ENCODE results near the gene DDX55. TPM values are rescaled to one million over a fixed set of nuclear protein-coding genes. Genes with fewer than 3 reads are reported as not detected.

Gene DDX55
- polyA plus RNA-seq, 1 of the 3 experiments (the other 2 are of a cell fraction), result 25.8 TPM

- Histone ChIP-seq H2AFZ (ENCODE audit: low read depth) (peak overlapping the region; percentile 81; the same call in 1 of the 2 replicates), H3K27me3 (ENCODE audit: insufficient read depth) (no peaks in the 10 kb centered on the region), H3K4me2 (peak overlapping the region; percentile 88), H3F3A (replicated peaks; ENCODE audit: insufficient read depth) (no peaks in the 10 kb centered on the region), H3K27ac (ENCODE audit: low read depth in 2 of 2, low read length in 1 of 2) (peak overlapping the region; percentile 77 to 80), H3K79me2 (ENCODE audit: insufficient read depth) (peaks cover 81% of the 10 kb centered on the region), H3K9ac (peak overlapping the region; percentile 97), H4K20me1 (ENCODE audit: insufficient read depth) (no peaks in the 10 kb centered on the region), H3K4me1 (ENCODE audit: control insufficient read depth in 1 of 2, insufficient read depth in 2 of 2, low read depth in 1 of 2, low read length in 1 of 2) (peaks cover 4 to 9% of the 10 kb centered on the region in 2 experiments; a peak in 3 of 4 replicates), H3K9me2 (no peaks in the 10 kb centered on the region), H3K4me3 (ENCODE audit: low read depth in 2 of 2, low read length in 1 of 2) (peak overlapping the region; percentile 86 to 98), H3K9me3 (no peaks in the 10 kb centered on the region), H3K36me3 (replicated peaks in 1 of 2; ENCODE audit: control insufficient read depth in 1 of 2, insufficient read depth in 2 of 2, low read length in 1 of 2) (peaks cover 18 to 24% of the 10 kb centered on the region in 2 experiments)
- ChIA-PET POLR2A (interaction anchor here (0.6 to 1.5 kb wide), 3 partner anchors 402 to 987 kb away, joined by 3 to 4 read pairs (median 4); partner anchors contain the start of gene MPHOSPH9), CTCF (interaction anchor here (0.7 to 0.9 kb wide), 3 partner anchors 13 to 157 kb away, joined by 3 read pairs; partner anchors contain the start of gene TCTN2)
- 4% methylated on average over 19 of the region's 19 CpGs for WGBS (ENCODE audit: low lambda C conversion rate)
- no peak for DNase-seq
- TF ChIP-seq PBX3 (IDR thresholded peaks at IDR 0.05) (no peak), FOXM1 (IDR thresholded peaks at IDR 0.05; ENCODE audit: low read depth) (no peak), NFIC (IDR thresholded peaks at IDR 0.05; ENCODE audit: borderline replicate concordance) (no peak), SIN3A (IDR thresholded peaks at IDR 0.05; ENCODE audit: borderline replicate concordance, low read depth, low read length) (no peak), FOXJ3 (CRISPR knock-in tag; IDR thresholded peaks at IDR 0.05) (no peak)
Observed at GRCh38 chr12:123634142-123634561, 32.3 kb downstream of the DDX55 start.

- Histone ChIP-seq H3K79me2 (ENCODE audit: insufficient read depth) (peaks cover 23% of the 10 kb centered on the region), H3K27me3 (ENCODE audit: insufficient read depth) (no peaks in the 10 kb centered on the region), H3K4me2 (no peak overlapping the region), H3K4me1 (ENCODE audit: control insufficient read depth in 1 of 2, insufficient read depth in 2 of 2, low read depth in 1 of 2, low read length in 1 of 2) (no peaks in the 10 kb centered on the region), H3K9ac (no peak overlapping the region), H2AFZ (ENCODE audit: low read depth) (no peak overlapping the region), H3K36me3 (replicated peaks in 1 of 2; ENCODE audit: control insufficient read depth in 1 of 2, insufficient read depth in 2 of 2, low read length in 1 of 2) (peaks cover 33 to 65% of the 10 kb centered on the region in 2 experiments), H3K9me3 (no peaks in the 10 kb centered on the region), H4K20me1 (ENCODE audit: insufficient read depth) (no peaks in the 10 kb centered on the region), H3F3A (replicated peaks; ENCODE audit: insufficient read depth) (peaks cover 3% of the 10 kb centered on the region), H3K9me2 (no peaks in the 10 kb centered on the region), H3K27ac (ENCODE audit: low read depth in 2 of 2, low read length in 1 of 2) (no peak overlapping the region), H3K4me3 (ENCODE audit: low read depth in 2 of 2, low read length in 1 of 2) (no peak overlapping the region)
- no peak for TF ChIP-seq GABPA (IDR thresholded peaks at IDR 0.05; ENCODE audit: low read depth)
- no peak for DNase-seq
- ChIA-PET CTCF (no interaction called here), POLR2A (no interaction called here)
- 96% methylated on average over 7 of the region's 7 CpGs for WGBS (ENCODE audit: low lambda C conversion rate)
Observed at GRCh38 chr12:123643911-123644310, 42.0 kb downstream of the DDX55 start.

- WGBS (ENCODE audit: low lambda C conversion rate), result 97% methylated on average over 3 of the region's 3 CpGs
- Histone ChIP-seq H3K79me2 (ENCODE audit: insufficient read depth) (peaks cover 16% of the 10 kb centered on the region), H3K9me3 (no peaks in the 10 kb centered on the region), H3K9ac (no peak overlapping the region), H3F3A (replicated peaks; ENCODE audit: insufficient read depth) (peaks cover under 1% of the 10 kb centered on the region), H4K20me1 (ENCODE audit: insufficient read depth) (no peaks in the 10 kb centered on the region), H3K9me2 (no peaks in the 10 kb centered on the region), H3K4me2 (no peak overlapping the region), H3K36me3 (replicated peaks in 1 of 2; ENCODE audit: control insufficient read depth in 1 of 2, insufficient read depth in 2 of 2, low read length in 1 of 2) (peaks cover 41 to 69% of the 10 kb centered on the region in 2 experiments), H3K27ac (ENCODE audit: low read depth in 2 of 2, low read length in 1 of 2) (no peak overlapping the region), H2AFZ (ENCODE audit: low read depth) (no peak overlapping the region), H3K4me1 (ENCODE audit: control insufficient read depth in 1 of 2, insufficient read depth in 2 of 2, low read depth in 1 of 2, low read length in 1 of 2) (no peaks in the 10 kb centered on the region), H3K4me3 (ENCODE audit: low read depth in 2 of 2, low read length in 1 of 2) (no peak overlapping the region), H3K27me3 (ENCODE audit: insufficient read depth) (no peaks in the 10 kb centered on the region)
- CTCF ChIA-PET, result no interaction called here
- no peak for DNase-seq
- POLR2A ChIA-PET, result no interaction called here
- TF ChIP-seq CTCF (IDR thresholded peaks at IDR 0.05) (no peak), IRF3 (IDR thresholded peaks at IDR 0.05; ENCODE audit: low read depth, low read length) (no peak), FOXJ3 (CRISPR knock-in tag; IDR thresholded peaks at IDR 0.05) (no peak), MAX (IDR thresholded peaks at IDR 0.05; ENCODE audit: low read depth) (no peak), EZH2phosphoT487 (IDR thresholded peaks at IDR 0.05; ENCODE audit: borderline replicate concordance, low read depth) (no peak), NRF1 (IDR thresholded peaks at IDR 0.05; ENCODE audit: low read depth, low read length) (no peak), FOSL2 (IDR thresholded peaks at IDR 0.05; ENCODE audit: borderline replicate concordance, low read depth) (no peak), JUND (IDR thresholded peaks at IDR 0.05) (no peak), USF2 (IDR thresholded peaks at IDR 0.05; ENCODE audit: borderline replicate concordance, low read depth, low read length) (no peak), RCOR1 (IDR thresholded peaks at IDR 0.05; ENCODE audit: low read length) (no peak), TEAD4 (IDR thresholded peaks at IDR 0.05; ENCODE audit: borderline replicate concordance, insufficient read depth) (no peak), YY1 (IDR thresholded peaks at IDR 0.05; ENCODE audit: low read depth) (no peak), TCF12 (IDR thresholded peaks at IDR 0.05) (no peak)
Observed at GRCh38 chr12:123645380-123645779, 43.5 kb downstream of the DDX55 start.

Data from SK-N-SH (cell line).